Endodermal cell (in vitro differentiated cells): ENCODE data around the gene ITGAD. TPM values are rescaled to one million over a fixed set of nuclear protein-coding genes. Genes with fewer than 3 reads are reported as not detected.

Source experiments
- DNase-seq: peaks from one replicate; pipeline ENCODE4 v3.0.0-alpha.2; 2017
- H3K27ac ChIP-seq: 2 replicates; pipeline ENCODE4 v1.5.1; 2013; ENCODE audit warnings: mild to moderate bottlenecking, low read depth, low read length, moderate library complexity
- H3K27me3 ChIP-seq: 2 replicates; pipeline ENCODE4 v1.6.1; 2013; ENCODE audit warnings: mild to moderate bottlenecking, low read length, moderate library complexity; ENCODE audit not compliant: insufficient read depth, control insufficient read depth, poor library complexity, severe bottlenecking
- H3K36me3 ChIP-seq: 2 replicates; pipeline ENCODE4 v1.7.0; 2013; ENCODE audit warnings: mild to moderate bottlenecking, low read length, moderate library complexity; ENCODE audit not compliant: control insufficient read depth, insufficient read depth
- H3K4me1 ChIP-seq: one replicate; pipeline ENCODE4 v1.7.0; 2013; ENCODE audit warnings: low read length; ENCODE audit not compliant: control insufficient read depth, insufficient read depth
- H3K4me3 ChIP-seq: 2 replicates; pipeline ENCODE4 v1.5.1; 2013; ENCODE audit warnings: mild to moderate bottlenecking, low read length, moderate library complexity
- H3K9ac ChIP-seq: 2 replicates; pipeline ENCODE4 v1.6.1; 2013; ENCODE audit warnings: mild to moderate bottlenecking, low read length, moderate library complexity; ENCODE audit not compliant: poor library complexity, severe bottlenecking; ENCODE audit errors: extremely low read depth
- H3K9me3 ChIP-seq: 2 replicates; pipeline ENCODE4 v1.6.1; 2013; ENCODE audit warnings: mild to moderate bottlenecking, low read length, moderate library complexity; ENCODE audit not compliant: control insufficient read depth
- H3K27ac Mint-ChIP-seq: 2 replicates; pipeline ENCODE4 v1.8.0; 2020; ENCODE audit warnings: mixed read lengths
- H3K27me3 Mint-ChIP-seq: 2 replicates; pipeline ENCODE4 v1.8.0; 2021; ENCODE audit warnings: mild to moderate bottlenecking, mixed read lengths; ENCODE audit not compliant: insufficient read depth
- H3K36me3 Mint-ChIP-seq: 2 replicates; pipeline ENCODE4 v1.8.0; 2020; ENCODE audit warnings: low read depth, mixed read lengths
- H3K4me1 Mint-ChIP-seq: 2 replicates; pipeline ENCODE4 v1.8.0; 2020; ENCODE audit warnings: mixed read lengths
- H3K4me3 Mint-ChIP-seq: 2 replicates; pipeline ENCODE4 v1.8.0; 2020; ENCODE audit warnings: mild to moderate bottlenecking, moderate library complexity, mixed read lengths
- H3K9me3 Mint-ChIP-seq: 2 replicates; pipeline ENCODE4 v1.8.0; 2020; ENCODE audit warnings: mild to moderate bottlenecking, mixed read lengths
- CTCF ChIP-seq: fragments of 200-600 bp; sonication (generic); conservative IDR thresholded peaks from 2 replicates; pipeline ENCODE4 v1.5.0; 2021; ENCODE audit warnings: antibody characterized with exemption, mild to moderate bottlenecking
- WGBS, 2 experiments: methylation state at CpG; one replicate each; pipeline versions ENCODE4 v1.1.5 to v1.1.7; 2013; ENCODE audit warnings: missing lambda C conversion rate in 2 of 2, mixed read lengths in 1 of 2; ENCODE audit not compliant: insufficient coverage in 1 of 2, insufficient read length in 1 of 2; 5-methylcytosine and 5-hydroxymethylcytosine counted together
- total RNA-seq, 2 donors: library from RNA; stranded (reverse); fragmentation: NEBNext Ultra II Directional in 1 of 2; extraction: Animal tissue kit (Norgen Biotek cat#: 25700) in 1 of 2; gene quantifications; 2 replicates in 1 of 2; 3 replicates in 1 of 2; pipeline ENCODE4 v1.2.1, GENCODE V29; 2021

ITGAD gene
- total RNA-seq, 2 donors from 2014 or later: not detected

GRCh38 chr16:31453255-31454204 lies 60.4 kb downstream of the ITGAD start:
- Histone ChIP-seq H3K9me3 (no peaks in the 10 kb centered on the region), H3K27ac (no peak overlapping the region), H3K9ac (no peak overlapping the region), H3K27me3 (no peaks in the 10 kb centered on the region), H3K4me1 (peaks cover 11% of the 10 kb centered on the region), H3K4me3 (no peak overlapping the region), H3K36me3 (peaks cover 19% of the 10 kb centered on the region)
- peaks cover 3% of the 10 kb centered on the region for H3K36me3 Mint-ChIP-seq
- no peaks in the 10 kb centered on the region for H3K27me3 Mint-ChIP-seq
- DNase-seq: peak; percentile 68
- H3K4me3 Mint-ChIP-seq: peak overlapping the region; percentile 2
- peaks cover 24% of the 10 kb centered on the region for H3K4me1 Mint-ChIP-seq
- 59 to 64% methylated on average over 8 to 20 of the region's 20 CpGs for WGBS, 2 experiments
- H3K9me3 Mint-ChIP-seq: no peaks in the 10 kb centered on the region
- TF ChIP-seq CTCF: no peak
- H3K27ac Mint-ChIP-seq: peak overlapping the region; percentile 39

- Mint-ChIP-seq H3K9me3 (no peaks in the 10 kb centered on the region), H3K4me3 (no peak overlapping the region), H3K4me1 (peaks cover 27% of the 10 kb centered on the region), H3K27me3 (no peaks in the 10 kb centered on the region), H3K27ac (no peak overlapping the region), H3K36me3 (peaks cover 3% of the 10 kb centered on the region)
- Histone ChIP-seq H3K27ac (no peak overlapping the region), H3K9ac (no peak overlapping the region), H3K27me3 (no peaks in the 10 kb centered on the region), H3K9me3 (no peaks in the 10 kb centered on the region), H3K36me3 (peaks cover 19% of the 10 kb centered on the region), H3K4me3 (no peak overlapping the region), H3K4me1 (peaks cover 11% of the 10 kb centered on the region)
- WGBS, 2 experiments: 90 to 94% methylated on average over 12 to 17 of the region's 17 CpGs
- TF ChIP-seq CTCF: peak; percentile 76
- peak; percentile 77 for DNase-seq
These were observed 62.6 kb downstream of the ITGAD start for GRCh38 chr16:31455601-31456314.

- H3K36me3 ChIP-seq: peaks cover 24% of the 10 kb centered on the region
- no peaks in the 10 kb centered on the region for H3K9me3 ChIP-seq
- no peaks in the 10 kb centered on the region for H3K27me3 Mint-ChIP-seq
- no peaks in the 10 kb centered on the region for H3K9me3 Mint-ChIP-seq
- no peak overlapping the region for H3K9ac ChIP-seq
- peaks cover 21% of the 10 kb centered on the region for H3K4me1 Mint-ChIP-seq
- no peak overlapping the region for H3K27ac ChIP-seq
- TF ChIP-seq CTCF: no peak
- peaks cover 3% of the 10 kb centered on the region for H3K36me3 Mint-ChIP-seq
- no peak overlapping the region for H3K27ac Mint-ChIP-seq
- peak overlapping the region; percentile 89 for H3K4me3 ChIP-seq
- H3K4me1 ChIP-seq: peaks cover 11% of the 10 kb centered on the region
- no peaks in the 10 kb centered on the region for H3K27me3 ChIP-seq
- WGBS, 2 experiments: 90 to 92% methylated on average over 7 to 8 of the region's 8 CpGs
- no peak for DNase-seq
- H3K4me3 Mint-ChIP-seq: no peak overlapping the region
These were observed 63.8 kb downstream of the ITGAD start for GRCh38 chr16:31456988-31457360.
